GM23338 (cell line): ENCODE data around the gene CSTB. TPM values are rescaled to one million over a fixed set of nuclear protein-coding genes. Genes with fewer than 3 reads are reported as not detected.

ENCODE experiments used
- ATAC-seq: fragments of 200-7000 bp; cut with Tn5 transposase; 3 replicates; pipeline ENCODE4 v1.9.1; 2020
- DNase-seq: peaks from one replicate; pipeline ENCODE4 v3.0.0-alpha.2; 2015; ENCODE audit warnings: low spot score
- H2AFZ ChIP-seq: fragments of 200-600 bp; sonication (generic); 2 replicates; pipeline ENCODE4 v1.8.0; 2016; ENCODE audit warnings: antibody characterized with exemption, mild to moderate bottlenecking, moderate library complexity
- H3F3A ChIP-seq: fragments of 200-600 bp; sonication (generic); replicated peaks from 2 replicates; pipeline ENCODE4 v1.8.0; 2017; ENCODE audit warnings: antibody characterized with exemption, mixed run types, low read depth
- H3K27ac ChIP-seq: fragments of 200-600 bp; sonication (generic); 2 replicates; pipeline ENCODE4 v1.6.1; 2016; ENCODE audit warnings: low read depth
- H3K27me3 ChIP-seq: fragments of 200-600 bp; sonication (generic); 2 replicates; pipeline ENCODE4 v1.8.0; 2016; ENCODE audit warnings: mild to moderate bottlenecking, mixed run types, moderate library complexity; ENCODE audit not compliant: insufficient read depth
- H3K36me3 ChIP-seq: fragments of 200-600 bp; sonication (generic); 2 replicates; pipeline ENCODE4 v1.8.0; 2016; ENCODE audit warnings: mild to moderate bottlenecking; ENCODE audit not compliant: insufficient read depth
- H3K4me1 ChIP-seq: fragments of 200-600 bp; sonication (generic); 2 replicates; pipeline ENCODE4 v1.8.0; 2016; ENCODE audit warnings: mild to moderate bottlenecking, moderate library complexity; ENCODE audit not compliant: insufficient read depth
- H3K4me2 ChIP-seq: fragments of 200-600 bp; sonication (generic); 2 replicates; pipeline ENCODE4 v1.7.1; 2017; ENCODE audit warnings: mixed run types
- H3K4me3 ChIP-seq: fragments of 200-600 bp; sonication (generic); 2 replicates; pipeline ENCODE4 v1.6.1; 2016; ENCODE audit warnings: mixed run types
- H3K79me2 ChIP-seq: fragments of 200-600 bp; sonication (generic); replicated peaks from 2 replicates; pipeline ENCODE4 v1.8.0; 2017; ENCODE audit warnings: mild to moderate bottlenecking; ENCODE audit not compliant: insufficient read depth
- H3K9me2 ChIP-seq: fragments of 200-600 bp; sonication (generic); 2 replicates; pipeline ENCODE4 v1.8.0; 2017; ENCODE audit not compliant: insufficient read depth
- H4K20me1 ChIP-seq: fragments of 200-600 bp; sonication (generic); replicated peaks from 2 replicates; pipeline ENCODE4 v1.8.0; 2017; ENCODE audit warnings: mild to moderate bottlenecking; ENCODE audit not compliant: insufficient read depth
- H3K27ac Mint-ChIP-seq: 2 replicates; pipeline ENCODE4 v1.8.0; 2020; ENCODE audit warnings: inconsistent platforms, mild to moderate bottlenecking, moderate library complexity, mixed read lengths
- H3K27me3 Mint-ChIP-seq: 3 replicates; pipeline ENCODE4 v1.8.0; 2022; ENCODE audit warnings: low read depth, mild to moderate bottlenecking, moderate library complexity, mixed read lengths, inconsistent platforms; ENCODE audit not compliant: insufficient read depth, poor library complexity
- H3K36me3 Mint-ChIP-seq: 3 replicates; pipeline ENCODE4 v1.8.0; 2021; ENCODE audit warnings: low read depth, mild to moderate bottlenecking, inconsistent platforms, moderate library complexity, mixed read lengths
- H3K4me1 Mint-ChIP-seq: 3 replicates; pipeline ENCODE4 v1.8.0; 2020; ENCODE audit warnings: mild to moderate bottlenecking, inconsistent platforms, mixed read lengths
- H3K4me3 Mint-ChIP-seq: 3 replicates; pipeline ENCODE4 v1.8.0; 2021; ENCODE audit warnings: moderate library complexity, mild to moderate bottlenecking, inconsistent platforms, mixed read lengths
- H3K9me3 Mint-ChIP-seq: 3 replicates; pipeline ENCODE4 v1.8.0; 2020; ENCODE audit warnings: moderate library complexity, mild to moderate bottlenecking, inconsistent platforms, mixed read lengths
- EZH2phosphoT487 ChIP-seq: fragments of 200-600 bp; sonication (generic); IDR thresholded peaks from one replicate; pipeline ENCODE4 v1.8.1; 2018; ENCODE audit warnings: antibody characterized with exemption; ENCODE audit not compliant: unreplicated experiment
- ZNF331 ChIP-seq: fragments of 250-450 bp; sonication (Bioruptor Pico); IDR thresholded peaks from 2 replicates; pipeline ENCODE4 v1.5.0; 2020; ENCODE audit warnings: low read depth, mild to moderate bottlenecking, moderate library complexity
- polyA plus RNA-seq: library from polyadenylated mRNA; unstranded; fragments of >200 nt; fragmentation: Nextera tagmentation; extraction: Ambion mirVana; gene quantifications from 2 replicates; pipeline ENCODE4 v1.2.1, GENCODE V29; 2016
- total RNA-seq: library from RNA; depleted of rRNA; stranded (reverse); fragments of >200 nt; shearing (Covaris generic); gene quantifications from 2 replicates; pipeline ENCODE4 v1.2.3, GENCODE V29; 2014
- TF ChIP-seq, protein P1 (sequence below), 2 experiments: fragments of 200-600 bp in 1 of 2; sonication (generic) in 1 of 2; conservative IDR thresholded peaks; 2 replicates each; pipeline versions ENCODE4 v1.5.1 to v1.6.1; 2016 to 2017; ENCODE audit warnings: antibody characterized with exemption in 2 of 2, low read depth in 2 of 2, mild to moderate bottlenecking in 2 of 2, moderate library complexity in 1 of 2
- TF ChIP-seq, protein P2 (sequence below): fragments of 250-450 bp; sonication (Bioruptor Pico); IDR thresholded peaks from 2 replicates; pipeline ENCODE4 v1.5.0; 2020; ENCODE audit warnings: mild to moderate bottlenecking, moderate library complexity

CSTB gene
- total and polyA plus RNA-seq, 2 experiments from 2014 or later = 10.0 to 142 TPM

DNA sequence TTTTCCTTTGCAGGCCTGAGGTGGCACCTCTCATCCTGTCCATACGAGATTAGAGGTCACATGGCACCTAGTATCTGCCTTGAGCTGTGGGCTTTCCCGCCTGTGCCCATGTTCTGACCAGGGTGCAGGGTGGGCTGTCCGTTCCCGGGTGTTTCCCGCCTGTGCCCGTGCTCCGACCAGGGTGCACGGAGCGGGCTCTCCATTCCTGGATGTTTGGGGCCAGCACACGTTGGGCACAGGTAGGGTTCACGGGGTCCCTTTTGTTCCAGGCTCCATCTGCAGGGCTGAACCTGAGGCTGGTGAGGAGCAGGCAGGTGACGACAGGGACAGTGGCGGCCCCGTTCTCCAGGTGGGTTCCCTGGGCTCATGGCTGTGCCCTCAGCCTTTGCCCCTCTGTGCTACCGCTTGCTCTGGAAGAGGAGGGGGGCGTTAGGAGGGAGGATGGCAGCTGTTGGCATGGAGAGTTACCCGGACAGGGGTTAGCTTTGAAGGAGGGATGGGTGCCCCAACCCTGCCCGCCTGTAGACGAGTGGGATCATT lies 23.3 kb upstream of the CSTB start:
- no peaks in the 10 kb centered on the region for H3K4me1 ChIP-seq
- TF ChIP-seq, protein P1, sequence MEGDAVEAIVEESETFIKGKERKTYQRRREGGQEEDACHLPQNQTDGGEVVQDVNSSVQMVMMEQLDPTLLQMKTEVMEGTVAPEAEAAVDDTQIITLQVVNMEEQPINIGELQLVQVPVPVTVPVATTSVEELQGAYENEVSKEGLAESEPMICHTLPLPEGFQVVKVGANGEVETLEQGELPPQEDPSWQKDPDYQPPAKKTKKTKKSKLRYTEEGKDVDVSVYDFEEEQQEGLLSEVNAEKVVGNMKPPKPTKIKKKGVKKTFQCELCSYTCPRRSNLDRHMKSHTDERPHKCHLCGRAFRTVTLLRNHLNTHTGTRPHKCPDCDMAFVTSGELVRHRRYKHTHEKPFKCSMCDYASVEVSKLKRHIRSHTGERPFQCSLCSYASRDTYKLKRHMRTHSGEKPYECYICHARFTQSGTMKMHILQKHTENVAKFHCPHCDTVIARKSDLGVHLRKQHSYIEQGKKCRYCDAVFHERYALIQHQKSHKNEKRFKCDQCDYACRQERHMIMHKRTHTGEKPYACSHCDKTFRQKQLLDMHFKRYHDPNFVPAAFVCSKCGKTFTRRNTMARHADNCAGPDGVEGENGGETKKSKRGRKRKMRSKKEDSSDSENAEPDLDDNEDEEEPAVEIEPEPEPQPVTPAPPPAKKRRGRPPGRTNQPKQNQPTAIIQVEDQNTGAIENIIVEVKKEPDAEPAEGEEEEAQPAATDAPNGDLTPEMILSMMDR (conservative IDR thresholded peaks at IDR 0.05; ENCODE audit: low read depth in 2 of 2) = no peak
- TF ChIP-seq, protein P2, sequence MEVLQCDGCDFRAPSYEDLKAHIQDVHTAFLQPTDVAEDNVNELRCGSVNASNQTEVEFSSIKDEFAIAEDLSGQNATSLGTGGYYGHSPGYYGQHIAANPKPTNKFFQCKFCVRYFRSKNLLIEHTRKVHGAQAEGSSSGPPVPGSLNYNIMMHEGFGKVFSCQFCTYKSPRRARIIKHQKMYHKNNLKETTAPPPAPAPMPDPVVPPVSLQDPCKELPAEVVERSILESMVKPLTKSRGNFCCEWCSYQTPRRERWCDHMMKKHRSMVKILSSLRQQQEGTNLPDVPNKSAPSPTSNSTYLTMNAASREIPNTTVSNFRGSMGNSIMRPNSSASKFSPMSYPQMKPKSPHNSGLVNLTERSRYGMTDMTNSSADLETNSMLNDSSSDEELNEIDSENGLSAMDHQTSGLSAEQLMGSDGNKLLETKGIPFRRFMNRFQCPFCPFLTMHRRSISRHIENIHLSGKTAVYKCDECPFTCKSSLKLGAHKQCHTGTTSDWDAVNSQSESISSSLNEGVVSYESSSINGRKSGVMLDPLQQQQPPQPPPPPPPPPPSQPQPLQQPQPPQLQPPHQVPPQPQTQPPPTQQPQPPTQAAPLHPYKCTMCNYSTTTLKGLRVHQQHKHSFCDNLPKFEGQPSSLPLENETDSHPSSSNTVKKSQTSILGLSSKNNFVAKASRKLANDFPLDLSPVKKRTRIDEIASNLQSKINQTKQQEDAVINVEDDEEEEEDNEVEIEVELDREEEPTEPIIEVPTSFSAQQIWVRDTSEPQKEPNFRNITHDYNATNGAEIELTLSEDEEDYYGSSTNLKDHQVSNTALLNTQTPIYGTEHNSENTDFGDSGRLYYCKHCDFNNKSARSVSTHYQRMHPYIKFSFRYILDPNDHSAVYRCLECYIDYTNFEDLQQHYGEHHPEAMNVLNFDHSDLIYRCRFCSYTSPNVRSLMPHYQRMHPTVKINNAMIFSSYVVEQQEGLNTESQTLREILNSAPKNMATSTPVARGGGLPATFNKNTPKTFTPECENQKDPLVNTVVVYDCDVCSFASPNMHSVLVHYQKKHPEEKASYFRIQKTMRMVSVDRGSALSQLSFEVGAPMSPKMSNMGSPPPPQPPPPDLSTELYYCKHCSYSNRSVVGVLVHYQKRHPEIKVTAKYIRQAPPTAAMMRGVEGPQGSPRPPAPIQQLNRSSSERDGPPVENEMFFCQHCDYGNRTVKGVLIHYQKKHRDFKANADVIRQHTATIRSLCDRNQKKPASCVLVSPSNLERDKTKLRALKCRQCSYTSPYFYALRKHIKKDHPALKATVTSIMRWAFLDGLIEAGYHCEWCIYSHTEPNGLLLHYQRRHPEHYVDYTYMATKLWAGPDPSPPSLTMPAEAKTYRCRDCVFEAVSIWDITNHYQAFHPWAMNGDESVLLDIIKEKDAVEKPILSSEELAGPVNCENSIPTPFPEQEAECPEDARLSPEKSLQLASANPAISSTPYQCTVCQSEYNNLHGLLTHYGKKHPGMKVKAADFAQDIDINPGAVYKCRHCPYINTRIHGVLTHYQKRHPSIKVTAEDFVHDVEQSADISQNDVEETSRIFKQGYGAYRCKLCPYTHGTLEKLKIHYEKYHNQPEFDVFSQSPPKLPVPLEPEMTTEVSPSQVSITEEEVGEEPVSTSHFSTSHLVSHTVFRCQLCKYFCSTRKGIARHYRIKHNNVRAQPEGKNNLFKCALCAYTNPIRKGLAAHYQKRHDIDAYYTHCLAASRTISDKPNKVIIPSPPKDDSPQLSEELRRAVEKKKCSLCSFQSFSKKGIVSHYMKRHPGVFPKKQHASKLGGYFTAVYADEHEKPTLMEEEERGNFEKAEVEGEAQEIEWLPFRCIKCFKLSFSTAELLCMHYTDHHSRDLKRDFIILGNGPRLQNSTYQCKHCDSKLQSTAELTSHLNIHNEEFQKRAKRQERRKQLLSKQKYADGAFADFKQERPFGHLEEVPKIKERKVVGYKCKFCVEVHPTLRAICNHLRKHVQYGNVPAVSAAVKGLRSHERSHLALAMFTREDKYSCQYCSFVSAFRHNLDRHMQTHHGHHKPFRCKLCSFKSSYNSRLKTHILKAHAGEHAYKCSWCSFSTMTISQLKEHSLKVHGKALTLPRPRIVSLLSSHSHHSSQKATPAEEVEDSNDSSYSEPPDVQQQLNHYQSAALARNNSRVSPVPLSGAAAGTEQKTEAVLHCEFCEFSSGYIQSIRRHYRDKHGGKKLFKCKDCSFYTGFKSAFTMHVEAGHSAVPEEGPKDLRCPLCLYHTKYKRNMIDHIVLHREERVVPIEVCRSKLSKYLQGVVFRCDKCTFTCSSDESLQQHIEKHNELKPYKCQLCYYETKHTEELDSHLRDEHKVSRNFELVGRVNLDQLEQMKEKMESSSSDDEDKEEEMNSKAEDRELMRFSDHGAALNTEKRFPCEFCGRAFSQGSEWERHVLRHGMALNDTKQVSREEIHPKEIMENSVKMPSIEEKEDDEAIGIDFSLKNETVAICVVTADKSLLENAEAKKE (CRISPR knock-in tag) = no peak
- no peak for TF ChIP-seq ZNF331 (CRISPR knock-in tag)
- TF ChIP-seq EZH2phosphoT487 = no peak
- no peak overlapping the region for H3K4me3 Mint-ChIP-seq
- no peaks in the 10 kb centered on the region for H3K27me3 ChIP-seq
- no peaks in the 10 kb centered on the region for H3K9me3 Mint-ChIP-seq
- DNase-seq (no peak), ATAC-seq (no peak)
- H3K9me2 ChIP-seq = no peaks in the 10 kb centered on the region
- no peak overlapping the region for H3K4me2 ChIP-seq
- 0 out of 2 replicates have a peak, but pooled peaks cover 3% of the 10 kb centered on the region for H3F3A ChIP-seq
- peaks cover 93% of the 10 kb centered on the region for H3K36me3 Mint-ChIP-seq
- no peak overlapping the region for H2AFZ ChIP-seq
- no peak overlapping the region for H3K27ac Mint-ChIP-seq
- H3K4me1 Mint-ChIP-seq = no peaks in the 10 kb centered on the region
- H3K27me3 Mint-ChIP-seq = peaks cover 13% of the 10 kb centered on the region
- H3K4me3 ChIP-seq = no peak overlapping the region
- no peak overlapping the region for H3K27ac ChIP-seq
- H3K36me3 ChIP-seq = peaks cover 26% of the 10 kb centered on the region
- H3K79me2 ChIP-seq = peaks cover 9% of the 10 kb centered on the region
- no peaks in the 10 kb centered on the region; the same call in 1 of the 2 replicates for H4K20me1 ChIP-seq
